H7 (cell line): ENCODE measurements around the gene PTGDS. TPM values are rescaled to one million over a fixed set of nuclear protein-coding genes. Genes with fewer than 3 reads are reported as not detected.

ENCODE experiments used
- DNase-seq: peaks from one replicate; pipeline ENCODE4 v3.0.0; 2012
- H3K27me3 ChIP-seq: 2 replicates; pipeline ENCODE4 v1.6.0; 2011; ENCODE audit warnings: mild to moderate bottlenecking, low read length; ENCODE audit not compliant: control insufficient read depth, insufficient read depth
- H3K36me3 ChIP-seq: replicated peaks from 2 replicates; pipeline ENCODE4 v1.5.1; 2011; ENCODE audit warnings: low read length; ENCODE audit not compliant: control insufficient read depth, insufficient read depth
- H3K4me3 ChIP-seq: 2 replicates; pipeline ENCODE4 v1.5.1; 2011; ENCODE audit warnings: low read depth, mild to moderate bottlenecking, control low read depth, low read length, moderate library complexity; ENCODE audit not compliant: insufficient read depth
- total RNA-seq: library from RNA; depleted of rRNA; stranded (reverse); fragments of >200 nt; shearing (Covaris generic); gene quantifications from 2 replicates; pipeline ENCODE4 v1.2.3, GENCODE V29; 2014

The PTGDS gene
- total RNA-seq, 1 experiment from 2014 or later, result 2.0 TPM

DNA sequence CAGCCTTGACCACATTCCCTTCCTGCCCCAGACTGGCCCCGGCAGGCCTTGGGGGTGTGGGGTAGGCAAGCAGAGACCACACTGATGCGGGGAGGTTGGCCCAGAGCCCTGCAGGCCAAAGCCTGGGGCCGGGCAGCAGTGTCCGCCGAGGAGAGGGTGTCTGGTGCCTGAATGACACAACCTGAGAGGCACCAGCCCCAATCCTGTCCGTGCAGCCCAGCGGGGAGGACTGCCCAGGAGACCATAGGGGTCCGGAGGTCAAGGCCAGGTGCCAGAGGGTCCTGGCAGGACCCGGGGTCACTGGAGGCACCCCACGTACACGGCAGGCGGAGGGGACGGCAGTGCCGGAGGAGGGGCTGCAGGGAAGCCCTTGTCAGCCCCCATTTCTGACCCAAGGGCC lies 5.6 kb upstream of the PTGDS start:
- no peaks in the 10 kb centered on the region for H3K36me3 ChIP-seq
- DNase-seq, result no peak
- no peak overlapping the region for H3K4me3 ChIP-seq
- no peaks in the 10 kb centered on the region for H3K27me3 ChIP-seq

GRCh38 chr9:136972335-136972734 lies 5.0 kb upstream of the PTGDS start:
- DNase-seq, result no peak
- Histone ChIP-seq H3K27me3 (peaks cover 2% of the 10 kb centered on the region; the same call in 1 of the 2 replicates), H3K36me3 (no peaks in the 10 kb centered on the region), H3K4me3 (no peak overlapping the region)

DNA sequence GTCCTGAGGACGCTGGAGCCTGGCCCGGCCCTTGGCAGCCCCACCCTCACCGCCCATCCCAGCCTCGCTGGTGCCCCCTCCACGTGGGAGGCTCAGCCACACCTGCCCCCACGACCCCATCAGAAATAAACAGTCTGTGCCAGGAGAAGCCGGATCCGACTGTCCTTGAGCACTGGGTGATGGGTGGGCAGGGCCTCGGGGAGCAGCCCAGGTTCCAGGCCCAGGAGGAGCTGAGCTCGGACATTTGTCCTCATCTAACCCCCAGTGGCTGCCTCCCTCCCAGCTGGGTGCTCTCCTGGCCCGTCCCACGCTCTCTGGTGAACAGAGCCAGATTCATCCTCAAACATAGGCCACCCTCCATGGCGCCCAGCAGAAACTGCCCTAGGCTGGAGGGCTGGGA lies 4.6 kb upstream of the PTGDS start:
- no peak for DNase-seq
- Histone ChIP-seq H3K27me3 (peaks cover 6% of the 10 kb centered on the region; the same call in 1 of the 2 replicates), H3K4me3 (no peak overlapping the region)

GRCh38 chr9:136973618-136974617 lies 3.4 kb upstream of the PTGDS start:
- H3K36me3 ChIP-seq, result no peaks in the 10 kb centered on the region
- DNase-seq, result no peak
- H3K27me3 ChIP-seq, result peaks cover 7% of the 10 kb centered on the region; the same call in 1 of the 2 replicates
- no peak overlapping the region for H3K4me3 ChIP-seq

More for the DNA sequence above, 4.6 kb upstream of the PTGDS start:
- no peaks in the 10 kb centered on the region for H3K36me3 ChIP-seq

DNA sequence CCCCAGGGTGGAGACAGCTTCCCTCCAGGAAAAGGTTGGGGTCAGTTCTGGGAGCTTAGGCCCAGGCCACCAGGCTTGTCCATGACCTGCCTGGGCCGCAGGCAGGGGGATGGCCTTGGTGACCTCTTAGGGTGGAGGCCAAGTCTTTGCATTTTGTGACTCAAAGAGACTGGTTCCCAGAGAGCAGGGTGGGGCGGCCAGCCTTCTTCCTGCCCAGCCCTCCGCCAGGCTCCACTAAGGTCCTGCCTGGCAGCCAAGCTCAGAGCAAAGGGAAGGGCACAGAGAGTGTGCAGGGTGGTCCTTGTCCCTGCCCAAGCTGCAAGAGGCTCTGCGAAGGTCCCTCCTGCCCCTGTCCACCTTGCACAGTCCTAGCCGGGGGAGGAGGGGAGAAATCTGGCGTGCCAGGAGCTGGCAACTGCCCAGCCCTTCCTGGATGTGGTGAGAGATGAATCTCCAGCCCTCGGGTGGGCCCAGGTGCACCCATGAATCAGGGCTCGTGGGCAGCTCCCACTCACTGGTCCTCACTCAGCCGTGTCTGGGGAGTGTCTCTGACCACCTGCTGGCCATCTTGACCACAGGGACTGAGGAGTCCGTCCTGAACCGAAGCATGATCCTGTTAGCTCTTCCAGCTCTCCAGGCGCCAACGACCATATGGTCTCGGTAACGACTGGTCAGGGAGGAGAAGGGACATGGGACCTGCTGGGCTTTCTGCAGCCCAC lies 2.3 kb upstream of the PTGDS start:
- no peak overlapping the region for H3K4me3 ChIP-seq
- no peaks in the 10 kb centered on the region for H3K36me3 ChIP-seq
- no peak for DNase-seq
- peaks cover 10% of the 10 kb centered on the region; the same call in 1 of the 2 replicates for H3K27me3 ChIP-seq

GRCh38 chr9:136975644-136976043 lies 1.7 kb upstream of the PTGDS start:
- Histone ChIP-seq H3K4me3 (no peak overlapping the region), H3K36me3 (no peaks in the 10 kb centered on the region), H3K27me3 (peaks cover 10% of the 10 kb centered on the region; the same call in 1 of the 2 replicates)
- DNase-seq, result peak; percentile 93

- DNase-seq, result peak; percentile 91
- Histone ChIP-seq H3K4me3 (peak overlapping the region; percentile 61), H3K36me3 (no peaks in the 10 kb centered on the region), H3K27me3 (peaks cover 10% of the 10 kb centered on the region; the same call in 1 of the 2 replicates)
Observed at GRCh38 chr9:136977649-136978072, 357 bp downstream of the PTGDS start.

- peak; percentile 100 for DNase-seq
- Histone ChIP-seq H3K27me3 (peaks cover 10% of the 10 kb centered on the region; the same call in 1 of the 2 replicates), H3K36me3 (no peaks in the 10 kb centered on the region), H3K4me3 (peak overlapping the region; percentile 61)
Observed at GRCh38 chr9:136978073-136978864, 965 bp downstream of the PTGDS start.

GRCh38 chr9:136978865-136979544 lies 1.7 kb downstream of the PTGDS start:
- H3K36me3 ChIP-seq, result no peaks in the 10 kb centered on the region
- H3K4me3 ChIP-seq, result peak overlapping the region; percentile 17
- DNase-seq, result no peak
- H3K27me3 ChIP-seq, result peaks cover 10% of the 10 kb centered on the region

DNA sequence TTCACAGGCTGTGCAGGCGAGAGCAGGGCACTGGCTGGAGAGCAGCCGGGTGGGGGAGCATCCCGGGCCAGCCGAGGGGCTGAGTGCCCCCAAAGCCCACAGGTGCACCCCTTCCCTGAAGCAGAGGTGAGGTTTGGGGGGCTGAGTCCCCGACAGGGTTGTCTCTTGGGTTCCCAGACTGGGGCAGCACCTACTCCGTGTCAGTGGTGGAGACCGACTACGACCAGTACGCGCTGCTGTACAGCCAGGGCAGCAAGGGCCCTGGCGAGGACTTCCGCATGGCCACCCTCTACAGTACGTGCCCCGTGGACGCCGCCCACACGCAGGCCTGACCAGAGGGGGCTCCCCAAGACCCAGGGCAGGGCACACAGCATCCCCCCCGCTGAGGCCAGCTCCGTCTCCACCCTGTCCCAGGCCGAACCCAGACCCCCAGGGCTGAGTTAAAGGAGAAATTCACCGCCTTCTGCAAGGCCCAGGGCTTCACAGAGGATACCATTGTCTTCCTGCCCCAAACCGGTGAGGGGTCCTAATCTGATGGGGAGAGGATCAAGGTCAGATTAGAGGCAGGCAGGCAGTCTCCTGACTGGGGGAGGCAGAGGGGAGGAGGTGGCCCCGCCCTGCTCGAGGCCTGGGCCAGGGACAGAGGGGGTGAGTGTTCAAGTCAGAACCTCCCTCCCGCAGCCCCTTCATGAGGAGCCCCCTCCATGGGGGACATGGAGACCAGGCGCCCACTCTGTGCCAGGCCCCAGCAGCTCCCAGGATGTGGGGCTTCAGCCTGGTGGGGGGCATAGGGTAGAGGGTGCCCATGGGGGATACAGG lies 2.7 kb downstream of the PTGDS start:
- DNase-seq, result no peak
- H3K27me3 ChIP-seq, result peaks cover 13% of the 10 kb centered on the region
- no peaks in the 10 kb centered on the region for H3K36me3 ChIP-seq
- H3K4me3 ChIP-seq, result no peak overlapping the region

GRCh38 chr9:136980669-136981478 lies 3.6 kb downstream of the PTGDS start:
- no peak for DNase-seq
- H3K4me3 ChIP-seq, result no peak overlapping the region
- peaks cover 15% of the 10 kb centered on the region for H3K27me3 ChIP-seq
- no peaks in the 10 kb centered on the region for H3K36me3 ChIP-seq

DNA sequence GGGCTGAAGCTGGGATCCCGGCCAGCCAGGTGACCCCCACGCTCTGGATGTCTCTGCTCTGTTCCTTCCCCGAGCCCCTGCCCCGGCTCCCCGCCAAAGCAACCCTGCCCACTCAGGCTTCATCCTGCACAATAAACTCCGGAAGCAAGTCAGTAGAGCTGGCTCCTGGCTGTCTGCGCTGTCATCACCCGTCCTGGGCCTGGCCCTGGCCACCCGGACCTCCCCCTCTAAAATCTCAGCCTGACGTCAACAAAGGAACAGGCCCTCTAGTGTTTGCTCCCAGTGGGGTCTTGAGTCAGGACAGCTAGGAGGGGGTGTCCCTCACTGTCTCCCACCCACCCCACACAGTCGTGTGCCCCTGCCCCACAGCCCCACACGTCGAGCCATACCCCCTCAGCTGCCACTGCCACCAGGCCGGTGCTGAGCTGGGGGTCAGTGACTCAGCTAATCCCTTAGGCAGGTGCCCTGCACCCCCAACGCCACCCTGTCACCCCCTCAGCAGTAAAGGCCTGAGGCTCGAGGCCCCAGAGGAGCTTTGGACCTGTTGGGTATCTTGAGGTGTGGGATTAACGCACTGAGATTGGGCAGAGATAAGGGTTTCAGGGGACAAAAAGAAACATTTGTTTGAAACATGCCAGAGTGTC lies 4.4 kb downstream of the PTGDS start:
- no peak for DNase-seq
- Histone ChIP-seq H3K4me3 (no peak overlapping the region), H3K36me3 (no peaks in the 10 kb centered on the region), H3K27me3 (peaks cover 17% of the 10 kb centered on the region)
